ENCODE measurements around the gene GPC3.

DNA sequence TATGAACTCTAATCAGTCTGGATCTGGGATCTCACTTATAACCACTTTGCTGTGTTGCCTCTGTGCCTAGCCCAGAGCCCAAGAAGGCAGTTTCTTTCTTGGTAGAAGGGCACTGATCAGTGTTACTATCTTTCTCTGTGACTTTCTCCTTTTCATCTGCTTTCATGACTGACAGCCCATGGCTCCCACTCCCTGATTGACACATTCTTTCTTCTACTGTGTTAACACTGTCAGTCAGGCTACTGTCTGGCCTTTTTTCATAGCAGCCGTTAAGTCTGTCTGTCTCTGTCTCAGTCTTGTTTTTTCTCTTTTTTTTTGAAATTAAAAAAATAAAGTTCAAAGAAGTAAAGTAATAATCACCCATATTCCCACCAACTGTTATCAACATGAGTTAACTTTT, 210.6 kb downstream of the GPC3 start:
- no peak for TF ChIP-seq CTCF (conservative IDR thresholded peaks at IDR 0.05)
- no peak for TF ChIP-seq EZH2 (IDR thresholded peaks at IDR 0.05; ENCODE audit: low read depth)
